Cerebellar nuclear complex (tissue), 1 donor: ENCODE results near the gene MEAK7.
A peak's percentile ranks its signal among the peaks of the same experiment; 100 is the strongest.

Experiments
- DNase-seq, 2 experiments: peaks; one replicate each; lab custom pipeline; 2025; lab: John Stamatoyannopoulos, UW

The MEAK7 gene, protein sequence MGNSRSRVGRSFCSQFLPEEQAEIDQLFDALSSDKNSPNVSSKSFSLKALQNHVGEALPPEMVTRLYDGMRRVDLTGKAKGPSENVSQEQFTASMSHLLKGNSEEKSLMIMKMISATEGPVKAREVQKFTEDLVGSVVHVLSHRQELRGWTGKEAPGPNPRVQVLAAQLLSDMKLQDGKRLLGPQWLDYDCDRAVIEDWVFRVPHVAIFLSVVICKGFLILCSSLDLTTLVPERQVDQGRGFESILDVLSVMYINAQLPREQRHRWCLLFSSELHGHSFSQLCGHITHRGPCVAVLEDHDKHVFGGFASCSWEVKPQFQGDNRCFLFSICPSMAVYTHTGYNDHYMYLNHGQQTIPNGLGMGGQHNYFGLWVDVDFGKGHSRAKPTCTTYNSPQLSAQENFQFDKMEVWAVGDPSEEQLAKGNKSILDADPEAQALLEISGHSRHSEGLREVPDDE

DNA sequence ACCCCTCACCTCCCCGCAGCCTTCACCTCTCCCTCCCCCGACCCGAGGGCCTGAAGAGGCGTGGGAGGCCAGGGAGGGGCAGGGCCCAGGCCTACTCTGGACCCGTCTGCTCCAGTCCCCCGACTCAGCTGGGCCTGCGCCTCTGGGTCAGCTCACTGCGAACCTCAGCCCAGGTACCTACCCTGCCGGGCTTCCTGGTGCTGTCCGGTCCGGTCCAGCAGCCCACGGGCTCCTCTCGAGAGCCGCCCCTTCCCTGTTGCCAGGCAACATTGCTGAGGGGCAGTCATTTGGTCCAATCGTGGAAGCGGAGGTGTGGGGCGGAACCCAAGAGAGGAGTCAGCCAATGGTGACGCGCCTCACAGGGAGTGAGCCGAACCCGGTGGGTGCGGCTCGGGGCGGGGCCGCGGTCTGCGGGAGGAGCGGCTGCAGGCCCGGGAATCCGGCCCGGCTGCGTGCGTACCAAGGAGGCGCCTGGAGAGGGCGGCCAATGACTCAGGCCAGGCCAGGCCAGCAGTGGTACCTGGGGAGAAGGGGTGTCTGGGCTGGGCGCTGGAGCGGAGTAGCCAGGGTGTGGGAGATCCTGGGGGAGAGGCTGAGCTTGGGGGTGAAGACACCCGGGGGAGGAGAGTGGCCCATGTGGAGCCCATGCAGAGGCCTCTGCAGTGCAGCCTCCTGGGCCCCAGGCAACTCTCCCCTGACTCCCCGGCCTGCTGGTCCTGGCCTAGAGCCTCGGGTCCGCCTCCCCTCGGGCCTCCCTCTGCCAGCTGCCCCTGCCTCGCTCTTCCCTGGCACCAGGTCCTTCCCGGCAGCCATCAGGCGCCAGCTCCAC is at the start of gene MEAK7:
MEAK7 (minus strand) TSS at position 240 of the 829 bp plus-strand sequence. CDS start 6,573 bp downstream, outside the sequence.
- DNase-seq: peak; percentile 91 to 98

DNA sequence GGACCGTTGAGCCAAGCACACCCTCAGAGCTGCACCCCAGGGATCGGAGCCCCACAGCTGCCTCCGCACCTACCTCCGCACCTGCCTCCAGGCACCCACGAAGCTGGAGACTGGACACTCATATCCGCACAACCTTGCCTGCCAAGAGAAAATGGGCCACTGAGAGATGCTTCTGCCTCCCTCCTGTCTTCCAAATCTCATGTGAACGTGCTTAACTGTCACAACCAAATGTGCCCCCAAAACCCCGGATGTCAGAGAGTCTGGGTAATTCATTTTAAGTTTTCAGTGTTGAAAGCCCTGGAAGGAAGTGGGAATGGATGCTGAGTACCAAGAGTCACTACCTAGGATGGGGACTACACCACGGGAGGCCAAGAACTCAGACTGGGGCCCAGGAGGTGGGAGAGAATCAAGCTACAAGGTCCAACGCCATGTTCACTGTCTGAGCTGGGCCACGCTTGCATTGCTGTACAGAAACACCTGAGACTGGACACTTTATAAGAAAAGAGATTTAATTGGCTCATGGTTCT is 49.5 kb upstream of the MEAK7 start:
- no peak for DNase-seq

DNA sequence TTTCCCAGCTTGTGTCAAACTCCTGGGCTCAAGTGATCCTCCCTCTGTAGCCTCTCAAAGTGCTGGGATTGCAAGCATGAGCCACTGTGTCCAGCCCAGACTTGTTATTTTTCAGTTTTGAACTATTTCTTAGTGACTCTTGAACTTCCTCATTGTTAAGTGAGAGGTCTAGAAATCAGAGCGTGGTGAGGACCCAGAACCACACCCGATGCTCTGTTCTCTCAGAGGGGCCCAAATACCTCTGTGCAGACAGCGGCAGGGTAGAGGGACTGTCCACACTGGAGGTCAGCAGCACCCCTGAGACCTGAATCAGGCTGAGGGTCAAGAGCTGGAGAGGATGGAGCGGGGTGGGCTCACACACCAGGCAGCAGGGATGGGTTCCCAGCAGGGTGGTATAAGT is 47.7 kb upstream of the MEAK7 start:
- DNase-seq: no peak

DNA sequence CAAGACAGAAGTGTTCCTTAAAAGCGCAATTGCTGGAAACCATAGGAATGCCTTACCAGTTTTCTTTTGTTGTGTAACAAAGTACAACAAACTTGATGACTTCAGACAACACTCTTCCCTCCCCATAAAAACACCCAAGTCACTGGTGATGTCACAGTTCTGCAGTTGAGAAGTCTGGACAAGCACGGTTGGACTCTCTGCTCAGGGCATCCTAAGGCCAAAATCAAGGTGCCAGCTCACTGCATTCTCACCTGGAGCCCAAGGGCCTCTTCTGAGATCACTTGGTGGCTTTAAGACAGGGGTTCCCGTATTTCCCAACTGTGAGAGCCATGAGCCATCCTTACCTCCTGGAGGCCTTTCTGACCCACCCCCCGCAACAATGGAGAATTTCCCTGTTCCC is 45.6 kb upstream of the MEAK7 start:
- no peak for DNase-seq

DNA sequence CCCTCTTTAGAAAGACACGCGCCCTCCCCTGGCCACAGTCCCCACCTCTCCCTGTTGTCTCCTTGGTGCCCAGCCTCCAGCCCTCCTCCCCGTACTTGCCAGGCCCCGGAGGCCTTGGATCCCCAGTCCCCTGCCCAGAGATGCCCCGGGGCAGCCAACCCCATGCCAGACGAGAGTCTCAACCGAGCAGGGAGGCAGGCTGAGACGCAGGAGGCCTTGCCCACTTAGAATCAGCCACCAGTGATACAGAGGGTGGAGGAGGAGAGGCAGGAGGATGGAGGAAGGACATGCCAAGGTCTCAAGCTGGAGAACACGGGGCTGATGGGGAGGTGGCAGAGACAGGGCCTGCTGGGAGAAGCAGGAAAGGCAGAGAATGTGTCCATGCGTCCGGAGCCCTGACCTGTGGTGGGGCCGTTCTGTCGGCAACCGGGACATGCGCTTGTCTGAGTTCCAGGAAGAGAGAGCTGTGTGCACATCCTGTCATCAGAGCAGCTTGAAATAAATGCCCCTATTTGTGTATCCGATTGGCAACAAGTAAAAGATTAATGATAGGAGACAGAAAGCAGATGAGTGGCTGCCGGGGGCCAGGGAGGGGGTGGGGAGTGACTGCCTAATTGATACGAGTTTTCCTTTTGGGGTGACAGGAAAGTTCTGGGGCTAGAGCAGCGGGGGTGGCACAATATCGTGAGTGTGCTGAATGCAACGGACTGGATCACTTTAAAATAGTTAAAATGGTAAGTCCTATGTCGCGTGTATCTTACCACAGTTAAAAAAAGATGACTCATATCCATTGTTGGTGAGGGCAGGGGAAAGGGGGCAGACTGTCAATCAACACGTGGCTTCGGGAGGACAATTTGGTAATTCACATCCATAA is 44.7 kb upstream of the MEAK7 start:
- no peak for DNase-seq

DNA sequence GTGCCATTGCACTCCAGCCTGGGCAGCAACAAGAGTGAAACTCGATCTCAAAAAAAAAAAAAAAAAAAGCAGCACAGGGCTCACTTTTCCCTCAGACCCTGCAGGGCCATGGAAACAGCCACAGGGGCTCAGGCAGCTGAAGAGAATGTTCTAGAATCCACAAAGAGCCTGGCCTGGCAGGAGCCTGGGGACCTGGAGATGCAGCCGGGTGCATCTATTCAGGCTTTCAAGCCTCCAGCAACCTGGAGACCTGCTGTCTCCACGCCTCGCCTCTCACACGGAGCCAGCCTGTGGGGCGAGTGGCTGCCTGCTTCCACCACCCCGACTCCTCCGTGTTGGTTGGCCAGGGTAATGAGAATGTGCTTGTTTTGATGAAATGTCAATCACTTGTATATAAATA is 44.0 kb upstream of the MEAK7 start:
- no peak for DNase-seq

DNA sequence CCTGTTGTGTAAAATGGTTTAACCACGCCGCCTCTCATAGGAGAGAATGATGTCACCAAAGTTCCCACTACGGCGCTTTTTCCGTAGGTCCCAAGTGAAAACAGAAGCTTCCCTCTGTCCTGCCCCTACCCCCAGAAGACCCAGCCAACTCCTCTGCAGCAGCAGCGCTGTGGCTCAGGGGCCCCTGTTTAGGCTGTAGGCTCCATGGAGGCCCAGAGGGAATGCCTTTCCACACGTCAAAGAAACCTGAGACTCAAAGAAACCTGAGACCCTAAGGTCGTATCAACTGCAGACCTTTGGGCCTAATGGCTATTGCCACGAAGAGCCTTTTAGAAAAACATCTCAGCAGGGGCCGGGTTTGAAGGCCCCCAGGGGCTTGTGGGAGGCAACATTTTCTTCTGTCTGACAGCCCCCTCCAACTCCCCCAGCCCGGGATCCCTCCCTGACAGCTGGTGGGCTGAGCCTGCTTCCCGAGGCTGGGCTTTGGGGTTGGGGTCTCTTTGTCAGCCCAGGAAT is 43.1 kb upstream of the MEAK7 start:
- DNase-seq: no peak

DNA sequence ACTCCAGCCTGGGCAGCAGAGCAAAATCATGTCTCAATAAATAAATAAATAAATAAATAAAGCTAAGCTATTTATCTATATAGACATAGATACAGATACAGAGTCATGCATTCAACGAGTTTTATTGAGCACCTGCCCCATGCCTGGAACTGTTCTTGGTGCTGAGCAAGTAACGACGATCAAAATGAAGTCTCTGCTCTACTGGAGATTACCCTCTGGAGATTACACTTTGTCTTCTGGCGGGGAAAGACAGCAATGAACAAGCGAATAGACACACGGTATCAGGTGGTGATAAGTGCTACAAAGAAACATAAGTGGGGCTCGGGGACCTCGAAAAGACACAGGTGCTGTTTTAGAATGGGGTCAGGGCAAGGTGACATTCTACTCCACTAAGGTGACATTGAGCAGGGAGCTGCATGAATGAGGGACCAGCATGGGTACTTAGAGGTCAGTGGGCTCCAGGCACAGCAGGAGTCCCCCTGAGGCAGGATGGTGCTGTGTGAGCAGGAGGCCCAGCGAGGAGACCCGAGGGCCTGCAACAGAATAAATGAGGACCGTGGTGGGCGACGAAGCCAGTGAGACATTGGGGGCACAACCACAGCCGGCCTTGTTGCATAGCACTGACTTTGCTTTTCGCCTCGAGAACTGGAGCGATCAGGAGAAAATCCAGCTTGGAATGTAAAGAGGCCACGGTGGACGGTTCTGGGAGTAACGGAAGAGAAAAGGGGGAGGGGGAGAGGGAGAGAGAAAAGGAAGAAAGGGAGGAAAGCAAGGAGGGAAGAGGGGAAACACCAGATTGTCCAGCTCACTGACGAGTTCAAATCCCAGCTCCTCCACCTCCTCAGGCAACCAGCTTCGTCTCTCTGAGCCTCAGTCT is 42.4 kb upstream of the MEAK7 start:
- no peak for DNase-seq

DNA sequence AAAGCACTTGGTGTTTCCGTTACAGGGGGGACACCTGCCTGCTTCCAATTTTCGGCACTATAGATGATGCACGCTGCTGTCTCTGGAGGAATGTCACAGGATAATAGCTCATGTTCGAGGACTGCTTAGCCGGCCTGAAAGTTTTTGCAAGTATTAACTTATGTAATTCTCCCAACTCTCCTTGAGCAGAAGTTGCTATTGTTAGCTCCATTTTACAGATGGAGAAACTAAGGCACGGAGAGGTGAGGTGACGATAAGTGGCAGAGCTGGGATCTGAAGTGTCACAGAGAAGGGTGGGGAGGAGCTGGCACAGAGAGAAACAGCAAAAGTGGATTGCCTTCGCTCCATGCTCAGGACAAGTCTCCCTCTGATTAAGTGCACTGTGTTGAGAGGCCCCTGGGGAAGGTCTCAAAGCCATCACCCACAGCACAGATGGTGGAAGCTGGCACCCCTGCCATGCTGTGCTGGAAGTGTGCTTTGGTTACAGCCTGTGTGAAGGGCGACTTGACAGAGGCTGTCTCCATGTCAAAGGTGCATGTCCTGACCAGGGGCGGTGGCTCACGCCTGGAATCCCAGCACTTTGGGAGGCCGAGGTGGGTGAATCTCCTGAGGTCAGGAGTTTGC is 40.8 kb upstream of the MEAK7 start:
- no peak for DNase-seq

DNA sequence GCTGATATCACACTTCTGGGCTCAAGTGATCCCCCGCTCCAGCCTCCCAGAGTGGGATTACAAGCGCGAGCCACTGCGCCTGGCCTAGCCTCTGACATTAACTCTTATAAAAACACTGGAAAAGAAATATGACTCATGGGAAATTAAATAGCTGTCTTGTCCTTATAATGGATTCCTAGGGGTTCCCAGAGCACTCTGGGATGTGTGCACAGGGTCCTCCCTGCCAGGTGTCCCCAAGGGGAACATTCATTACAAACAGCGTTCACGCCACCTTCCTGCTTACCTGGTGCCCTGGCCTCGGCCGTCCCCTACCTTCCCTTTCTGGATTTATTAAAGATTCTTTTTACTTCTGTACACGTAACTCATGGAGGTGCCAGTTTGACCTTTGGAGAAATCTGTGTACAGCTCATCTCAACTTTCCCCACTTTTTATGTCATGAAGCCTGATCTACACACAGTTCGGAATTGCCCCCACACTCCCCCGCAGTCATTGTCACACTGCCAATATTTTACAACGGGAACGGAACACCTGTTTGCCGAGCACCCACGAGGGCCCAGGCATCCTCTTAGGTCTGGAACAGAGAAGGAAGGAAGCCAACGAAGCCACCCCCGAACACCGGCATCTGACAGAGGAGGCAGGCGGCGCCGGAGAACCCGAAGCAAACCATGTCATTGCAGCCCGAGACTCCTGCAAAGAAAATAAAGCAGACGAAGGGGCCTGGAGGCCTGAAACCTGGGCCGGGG is 39.7 kb upstream of the MEAK7 start:
- DNase-seq: no peak

DNA sequence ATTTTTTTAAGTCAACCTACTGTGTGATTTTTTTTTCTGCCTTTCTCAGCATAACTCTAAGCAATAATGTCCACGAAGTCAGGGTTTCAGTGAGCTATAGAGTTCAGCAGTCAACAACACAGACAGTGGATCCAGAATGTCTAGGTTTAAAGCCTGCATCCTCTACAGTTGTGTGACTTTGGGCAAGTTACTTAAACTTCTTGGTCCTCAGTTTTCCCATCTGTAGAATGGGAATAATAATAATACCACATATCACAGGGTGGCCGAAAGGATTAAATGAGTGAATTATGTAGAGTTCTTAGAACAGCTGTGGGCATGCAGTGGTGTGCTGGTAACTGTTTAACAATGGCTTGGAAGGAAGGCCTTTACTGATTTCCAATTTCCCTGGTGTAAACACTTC is 38.8 kb upstream of the MEAK7 start:
- DNase-seq: no peak

DNA sequence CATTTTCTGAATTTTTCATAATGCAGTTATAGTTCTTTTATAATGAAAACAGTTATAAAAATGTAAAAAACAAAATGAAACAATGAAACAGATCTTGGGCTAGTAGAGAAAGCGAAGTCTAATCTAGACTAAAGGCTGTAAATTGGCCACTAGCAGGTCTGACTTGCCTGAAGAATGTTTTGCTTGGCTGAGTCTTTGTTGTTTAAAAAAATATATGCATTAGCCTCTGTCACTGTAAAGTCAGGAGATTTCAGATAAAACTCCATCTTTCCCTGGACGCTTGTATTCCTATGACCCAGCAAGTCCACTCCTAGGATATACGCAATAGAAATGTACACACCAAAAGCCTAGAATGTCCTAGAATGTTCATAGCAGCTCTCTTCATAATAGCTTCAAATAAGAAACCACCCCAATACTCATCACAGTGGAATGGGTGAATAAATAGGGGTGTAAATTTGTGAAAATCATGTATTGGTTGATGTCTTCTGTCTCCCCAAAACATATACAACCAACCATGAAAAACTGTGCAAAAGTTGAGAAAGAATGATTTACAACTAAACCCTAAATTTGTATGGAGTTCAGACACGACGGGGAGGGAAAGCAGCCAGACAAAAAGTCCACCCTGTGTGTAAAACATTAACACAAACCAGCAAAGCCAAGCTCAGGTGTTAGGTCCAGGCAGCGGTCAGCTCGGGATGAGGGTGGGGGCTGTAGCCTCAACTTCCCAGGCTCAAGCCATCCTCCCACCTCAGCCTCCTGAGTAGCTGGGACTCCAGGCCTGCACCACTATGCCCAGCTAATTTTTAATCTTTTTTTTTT is 37.7 kb upstream of the MEAK7 start:
- DNase-seq: no peak

DNA sequence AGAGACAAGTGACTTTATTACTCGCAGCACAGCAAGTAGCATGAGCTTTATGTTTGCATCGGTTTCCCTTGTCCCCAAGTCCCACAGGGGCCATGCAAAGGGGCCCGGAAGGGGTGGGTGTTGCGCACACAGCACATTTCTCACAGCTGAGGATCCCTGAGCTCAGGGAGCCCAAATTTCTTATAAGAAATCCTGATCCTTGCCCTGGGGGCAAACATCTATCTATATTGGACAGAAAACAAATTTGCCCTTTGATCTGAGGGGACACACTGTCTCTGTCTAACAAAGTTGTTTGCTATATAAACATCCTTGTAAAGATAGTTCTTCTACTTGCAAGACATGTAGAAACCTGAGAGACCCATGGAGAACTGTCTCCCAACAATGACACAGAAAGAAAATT is 35.7 kb upstream of the MEAK7 start:
- DNase-seq: no peak

DNA sequence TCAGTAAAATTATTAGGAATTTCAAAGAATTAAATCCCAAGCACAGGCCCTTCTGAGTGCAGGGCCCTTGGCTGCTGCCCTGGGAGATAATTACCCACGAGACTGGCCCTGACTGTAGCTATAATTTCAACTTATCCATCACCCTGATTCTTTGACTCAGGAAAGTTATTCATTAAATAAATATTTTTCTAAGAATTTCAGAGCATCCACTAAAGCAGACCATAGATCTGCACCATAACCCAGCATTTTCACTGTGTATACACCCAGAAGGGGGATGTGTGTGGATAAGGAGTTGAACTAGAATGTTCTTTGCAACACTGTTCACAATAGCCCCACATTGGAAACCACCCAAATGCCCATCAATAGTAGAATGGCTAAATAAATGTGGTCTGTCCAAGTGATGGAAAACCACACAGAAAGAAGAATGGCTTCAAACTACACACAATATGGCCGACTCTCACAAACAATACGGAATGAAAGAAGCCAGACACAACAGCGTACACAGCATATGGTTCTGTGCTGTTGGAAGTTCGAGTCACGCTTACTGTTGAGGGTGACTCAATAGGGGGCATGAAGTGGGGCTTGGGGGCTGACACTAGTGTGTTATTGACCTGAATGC is 33.9 kb upstream of the MEAK7 start:
- DNase-seq: no peak

DNA sequence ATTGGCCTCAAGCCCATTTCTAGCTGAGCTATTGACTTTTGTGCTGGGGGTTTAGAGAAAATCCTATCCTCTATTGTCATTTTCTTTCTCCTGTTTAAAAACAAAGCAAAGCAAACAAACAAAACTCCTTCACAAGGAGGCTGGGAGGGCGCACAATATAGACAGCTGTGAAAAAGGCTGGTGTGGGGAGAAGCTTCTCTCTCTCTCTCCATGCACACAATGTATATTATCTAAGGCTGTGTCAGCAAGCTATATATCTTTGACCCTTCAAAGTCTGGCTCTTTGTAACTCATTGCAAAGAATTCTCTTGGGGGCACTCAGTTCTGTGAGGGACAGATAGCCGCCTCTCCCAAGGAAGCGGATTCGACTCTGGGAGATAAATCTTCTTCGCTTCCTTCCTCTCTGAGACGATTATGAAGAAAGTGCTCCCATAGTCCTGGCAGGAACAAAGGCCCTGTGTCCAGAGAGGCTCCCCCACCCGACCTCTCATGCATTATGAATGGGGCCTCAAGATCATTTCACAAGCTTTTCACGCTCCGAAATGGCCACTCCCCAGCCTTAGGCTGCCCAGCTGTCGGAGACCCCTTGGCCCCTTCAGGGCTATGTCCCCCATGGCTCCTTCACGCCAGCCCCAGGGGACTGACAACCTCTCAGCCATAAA is 33.2 kb upstream of the MEAK7 start:
- no peak for DNase-seq

DNA sequence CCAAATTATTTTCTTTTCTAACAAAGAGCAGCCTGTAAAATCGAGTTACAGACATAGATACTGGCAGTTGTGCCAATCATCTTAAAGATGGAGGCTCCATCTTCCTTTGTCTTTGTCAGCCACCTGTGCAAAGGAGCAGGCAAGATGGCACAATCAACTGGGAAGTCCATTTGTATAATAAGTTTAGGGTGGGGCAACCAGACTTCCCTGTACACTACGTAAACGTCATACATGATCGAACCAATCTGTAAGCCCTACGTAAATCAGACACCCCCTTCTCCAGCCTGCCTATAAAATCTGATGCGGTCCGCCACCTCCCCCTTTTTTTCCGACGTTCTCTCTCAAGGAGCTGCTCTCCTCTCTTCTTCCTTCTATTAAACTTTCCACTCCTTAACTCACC is 31.4 kb upstream of the MEAK7 start:
- no peak for DNase-seq

DNA sequence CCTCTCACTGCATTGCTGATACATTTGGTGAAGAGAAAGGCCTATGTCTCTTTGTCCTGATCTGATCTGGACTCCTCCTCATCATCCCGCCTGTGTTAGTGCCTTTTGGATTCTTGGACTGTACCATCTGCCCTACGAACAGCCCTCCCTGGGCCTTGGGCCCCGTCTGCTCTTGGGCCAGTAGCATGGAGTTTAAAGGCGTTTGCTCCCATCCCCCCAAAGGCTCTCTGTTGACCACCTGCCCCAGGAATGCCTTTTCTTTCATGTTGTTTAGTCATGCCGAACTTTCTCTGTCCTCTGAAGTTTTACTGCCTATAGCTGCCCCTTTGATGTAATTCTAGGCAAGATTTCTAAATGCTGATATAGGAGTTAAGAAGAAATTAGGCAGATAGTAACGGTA is 30.9 kb upstream of the MEAK7 start:
- no peak for DNase-seq

DNA sequence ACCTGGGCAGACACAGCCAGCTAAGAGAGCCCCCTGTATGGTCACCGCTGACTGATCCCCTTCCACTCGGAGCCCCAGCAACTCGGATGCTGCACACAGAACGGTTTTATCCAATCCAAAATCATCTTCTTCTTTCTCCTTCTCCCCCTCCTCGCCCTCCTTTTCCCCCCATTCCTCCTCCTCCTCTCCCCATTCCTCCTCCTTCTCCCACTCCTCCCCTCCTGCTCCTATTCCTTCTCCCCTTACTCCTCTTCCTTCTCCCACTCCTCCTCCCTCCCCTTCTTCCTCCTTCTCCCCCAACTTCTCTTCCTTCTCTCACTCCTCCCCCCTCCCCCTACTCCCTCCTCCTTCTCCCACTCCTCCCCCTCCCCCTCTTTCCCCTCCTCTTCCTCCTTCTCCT is 30.4 kb upstream of the MEAK7 start:
- no peak for DNase-seq
